GM19240 (cell line): Measurements from ENCODE around the gene GLB1L2.

Experiments
- DNase-seq: peaks from one replicate; pipeline ENCODE4 v3.0.0; 2011; ENCODE audit warnings: low spot score; ENCODE audit not compliant: insufficient read length

The GLB1L2 gene

GRCh38 chr11:134364261-134364660 is 32.5 kb downstream of the GLB1L2 start:
- no peak for DNase-seq

DNA sequence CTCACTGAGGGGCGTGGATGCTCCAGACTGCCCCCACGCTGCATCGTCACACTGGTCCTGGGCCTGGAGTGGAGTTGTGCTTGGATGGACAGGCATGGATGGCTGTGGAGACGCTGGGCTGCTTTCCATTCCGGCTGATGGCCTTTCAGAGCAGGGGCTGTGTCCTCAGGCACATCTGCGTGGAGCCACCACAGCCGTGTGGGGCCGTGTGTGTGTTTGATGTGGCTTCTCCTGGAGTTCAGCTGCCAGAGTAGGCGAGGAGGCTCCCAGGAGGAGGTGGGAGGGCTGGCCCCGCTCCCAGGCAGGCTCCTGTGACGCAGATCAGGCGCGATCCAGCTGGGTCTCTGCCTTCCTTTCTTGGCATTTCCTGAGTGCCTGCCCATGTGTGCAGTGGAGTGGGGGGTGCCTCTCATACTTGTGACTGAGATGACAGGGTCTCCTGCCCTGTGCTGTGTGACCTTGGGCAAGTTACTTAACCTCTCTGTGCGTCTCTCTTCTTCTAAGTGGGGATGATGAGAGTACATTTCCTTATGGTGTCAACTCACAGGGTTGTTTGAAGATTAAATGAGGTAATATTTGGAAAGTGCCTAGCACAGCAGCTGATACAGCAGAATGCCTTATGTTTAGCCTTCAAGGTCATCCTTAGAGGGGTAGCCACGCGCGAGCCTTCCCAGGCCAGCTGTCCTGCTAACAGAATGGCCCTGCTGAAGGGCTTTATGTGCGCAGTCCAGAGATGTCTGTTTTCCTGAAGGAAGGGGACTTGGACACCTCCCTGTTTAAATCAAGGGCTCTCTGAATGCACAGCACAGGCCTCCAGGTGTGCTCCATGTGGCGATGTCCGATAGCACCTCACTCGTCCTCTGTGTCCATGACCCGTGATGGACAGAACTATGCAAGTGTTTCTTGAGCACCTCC is 33.5 kb downstream of the GLB1L2 start:
- DNase-seq = no peak

- no peak for DNase-seq
Observed at GRCh38 chr11:134366254-134366653, 34.5 kb downstream of the GLB1L2 start.

DNA sequence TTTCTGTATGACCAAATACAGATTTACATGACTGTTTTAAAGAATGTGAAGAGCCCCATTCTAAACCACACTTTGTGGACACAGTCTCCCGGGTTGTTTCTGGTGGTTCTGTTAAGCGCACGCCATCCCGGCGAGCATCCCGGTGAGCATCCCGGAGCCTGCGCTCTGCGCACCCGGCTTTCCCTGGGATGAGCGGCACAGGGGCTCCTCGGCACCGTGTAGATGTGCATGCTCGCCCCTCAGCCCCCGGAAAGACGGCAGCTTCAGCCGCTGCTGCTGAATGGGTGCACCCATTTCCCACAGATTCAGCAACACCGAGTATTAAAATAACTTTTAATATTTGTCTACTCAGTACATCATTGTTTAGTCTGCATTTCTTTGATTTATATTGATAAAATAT is 36.0 kb downstream of the GLB1L2 start:
- no peak for DNase-seq

- DNase-seq = no peak
Observed at GRCh38 chr11:134369656-134370525, 38.1 kb downstream of the GLB1L2 start.

GRCh38 chr11:134370526-134371435 is 39.0 kb downstream of the GLB1L2 start:
- DNase-seq = no peak

DNA sequence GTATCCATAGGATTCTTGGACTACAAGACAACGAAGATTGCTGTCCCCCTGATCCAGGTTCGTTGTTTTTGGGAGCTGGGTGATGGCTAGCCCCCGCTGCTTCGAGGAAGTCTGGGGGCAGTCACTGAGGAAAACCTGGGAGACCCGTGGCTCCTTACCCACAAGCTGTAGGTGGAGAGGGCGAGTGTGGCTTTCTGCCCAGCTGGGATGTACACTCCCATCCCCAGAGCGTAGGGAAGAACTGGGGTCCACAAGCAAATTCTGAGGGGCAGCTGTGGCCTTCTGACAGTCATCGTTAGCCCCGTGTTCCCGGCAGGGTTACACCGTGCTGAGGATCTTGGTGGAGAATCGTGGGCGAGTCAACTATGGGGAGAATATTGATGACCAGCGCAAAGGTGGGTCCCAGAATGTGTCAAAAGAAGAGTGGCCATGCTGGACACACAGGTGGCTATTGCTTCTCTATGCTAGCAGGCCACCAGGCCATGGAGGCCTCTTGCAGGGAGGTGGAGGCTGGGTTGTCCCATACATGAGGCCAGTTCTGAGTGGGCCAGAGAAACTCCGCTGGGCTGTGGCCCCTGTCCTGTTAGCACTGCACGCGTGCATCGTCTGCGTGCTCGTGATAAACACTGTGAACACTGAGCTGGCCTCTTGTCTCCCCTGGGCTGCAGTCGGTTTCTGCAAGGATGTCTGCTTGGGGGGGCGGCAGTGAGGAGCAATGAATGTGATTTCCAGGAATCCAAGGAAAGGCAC is 39.8 kb downstream of the GLB1L2 start:
- no peak for DNase-seq

DNA sequence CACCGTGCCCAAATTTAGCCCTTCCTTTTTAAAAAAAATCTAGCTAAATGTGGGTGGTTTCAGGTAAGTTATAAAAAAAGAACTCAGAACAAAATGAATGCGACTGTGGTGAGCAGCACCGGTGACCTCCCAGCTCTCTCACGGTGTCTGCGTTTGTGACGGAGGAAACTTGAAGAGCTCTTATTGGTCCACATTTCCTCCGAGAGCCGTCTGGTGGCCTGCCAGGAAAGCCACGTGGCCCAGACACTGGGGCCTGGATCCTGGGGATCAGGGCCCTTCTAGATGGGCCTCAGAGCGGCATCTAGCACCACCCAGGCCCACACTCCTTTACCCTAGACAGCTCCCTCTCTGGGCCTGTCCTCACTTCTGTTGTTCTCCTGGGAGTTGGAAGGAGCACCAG is 40.7 kb downstream of the GLB1L2 start:
- no peak for DNase-seq

GRCh38 chr11:134372961-134373360 is 41.2 kb downstream of the GLB1L2 start:
- no peak for DNase-seq

- DNase-seq = no peak
Observed at GRCh38 chr11:134373591-134374052, 41.8 kb downstream of the GLB1L2 start.

GRCh38 chr11:134374171-134374570 is 42.4 kb downstream of the GLB1L2 start:
- DNase-seq = no peak

GRCh38 chr11:134374891-134375550 is 43.2 kb downstream of the GLB1L2 start:
- DNase-seq = no peak

DNA sequence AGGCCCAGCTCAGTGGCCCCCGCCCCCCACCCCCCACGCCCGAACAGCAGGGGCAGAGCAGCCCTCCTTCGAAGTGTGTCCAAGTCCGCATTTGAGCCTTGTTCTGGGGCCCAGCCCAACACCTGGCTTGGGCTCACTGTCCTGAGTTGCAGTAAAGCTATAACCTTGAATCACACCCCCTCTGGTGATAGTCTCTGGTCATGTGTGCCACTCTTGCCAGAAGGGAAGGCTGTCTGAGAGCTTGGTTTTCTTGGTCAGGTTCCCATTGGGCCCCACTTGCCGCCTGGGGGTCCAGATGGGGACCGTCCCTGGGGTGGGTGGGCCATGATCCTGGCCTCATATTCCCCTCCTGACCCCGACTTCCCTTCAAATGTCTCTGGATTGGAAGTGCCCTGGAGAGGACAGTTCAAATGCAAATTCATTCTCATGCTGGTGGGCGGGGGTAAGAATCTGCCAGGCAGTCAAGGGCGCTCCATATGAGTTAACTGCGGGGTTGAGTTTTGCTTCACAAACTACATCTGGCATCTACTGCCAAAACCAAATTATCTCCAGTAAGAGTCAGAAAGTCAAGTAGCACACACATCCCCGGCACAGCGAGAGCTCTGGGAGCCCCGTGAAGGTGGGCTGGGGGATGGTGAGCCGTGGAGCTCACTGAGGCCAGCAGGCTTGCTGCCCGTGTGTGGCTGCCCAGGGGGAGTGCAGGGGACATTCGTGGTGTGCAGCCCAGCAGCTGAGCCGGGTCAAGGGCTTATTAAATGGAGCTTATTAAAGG is 44.5 kb downstream of the GLB1L2 start:
- no peak for DNase-seq

GRCh38 chr11:134377876-134378275 is 46.1 kb downstream of the GLB1L2 start:
- no peak for DNase-seq

GRCh38 chr11:134379241-134379640 is 47.5 kb downstream of the GLB1L2 start:
- DNase-seq = no peak

GRCh38 chr11:134380229-134380628 is 48.4 kb downstream of the GLB1L2 start:
- DNase-seq = no peak

DNA sequence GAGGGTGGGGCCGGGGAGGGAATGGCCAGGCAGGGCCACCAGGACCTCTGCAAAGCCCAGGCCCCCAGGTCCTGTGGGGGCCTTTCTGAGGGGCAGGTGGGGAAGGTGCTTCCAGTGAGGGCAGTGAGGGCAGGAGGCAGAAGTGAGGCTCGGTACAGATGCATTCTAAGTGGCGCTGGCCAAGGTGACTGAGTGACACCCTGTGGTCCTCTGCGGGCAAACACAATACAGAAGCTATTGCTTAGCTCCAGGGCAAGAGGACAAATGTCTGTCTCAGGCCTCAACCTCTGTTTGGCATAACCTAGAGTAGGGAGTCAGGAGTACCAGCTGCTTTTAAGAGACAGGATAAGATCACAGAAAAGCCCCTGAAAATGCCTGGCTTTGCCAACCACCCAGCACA is 49.0 kb downstream of the GLB1L2 start:
- no peak for DNase-seq

- no peak for DNase-seq
Observed at GRCh38 chr11:134382257-134382656, 50.5 kb downstream of the GLB1L2 start.

GRCh38 chr11:134382830-134383229 is 51.0 kb downstream of the GLB1L2 start:
- DNase-seq = no peak
